DMS79 (cell line): ENCODE results near the gene MAPKAPK2.
"Not testable (repeated sequence)": the region's sequence is repeated elsewhere in the genome, so short reads cannot be mapped to it uniquely, and the experiment has no call there.

ENCODE experiments used
- DNase-seq: peaks from one replicate; lab custom pipeline; 2025; lab: John Stamatoyannopoulos, UW

Gene MAPKAPK2

DNA sequence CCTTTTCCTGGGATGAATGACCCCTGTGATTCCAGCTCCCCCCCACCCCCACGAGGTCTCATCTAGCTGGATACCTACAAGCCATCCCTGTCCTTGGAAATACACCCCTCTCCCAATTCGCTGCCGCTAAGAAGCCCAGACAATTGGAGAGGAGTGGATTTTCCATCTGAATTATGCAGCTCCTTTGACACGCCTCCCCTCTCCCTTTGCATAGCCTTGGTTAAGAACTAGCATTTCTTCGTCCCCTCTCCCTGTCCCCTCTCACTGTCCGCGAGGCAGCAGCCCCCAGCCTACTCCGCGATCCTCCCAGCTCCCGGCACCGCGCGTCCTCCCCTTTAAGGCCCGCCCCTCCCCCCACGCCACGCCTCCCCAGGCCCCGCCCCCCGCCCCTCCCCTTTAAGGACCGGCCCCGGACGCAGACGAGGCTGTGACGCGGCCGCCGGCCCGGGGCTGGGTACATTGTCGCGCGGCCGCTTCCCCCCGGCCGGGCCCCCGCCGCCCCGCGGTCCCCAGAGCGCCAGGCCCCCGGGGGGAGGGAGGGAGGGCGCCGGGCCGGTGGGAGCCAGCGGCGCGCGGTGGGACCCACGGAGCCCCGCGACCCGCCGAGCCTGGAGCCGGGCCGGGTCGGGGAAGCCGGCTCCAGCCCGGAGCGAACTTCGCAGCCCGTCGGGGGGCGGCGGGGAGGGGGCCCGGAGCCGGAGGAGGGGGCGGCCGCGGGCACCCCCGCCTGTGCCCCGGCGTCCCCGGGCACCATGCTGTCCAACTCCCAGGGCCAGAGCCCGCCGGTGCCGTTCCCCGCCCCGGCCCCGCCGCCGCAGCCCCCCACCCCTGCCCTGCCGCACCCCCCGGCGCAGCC, at the start of gene MAPKAPK2:
Gene MAPKAPK2, plus strand, starts transcription at position 428 of the 856 bp plus-strand sequence. Its CDS starts 325 bp downstream, at position 753.
- DNase-seq = peak; percentile 41

GRCh38 chr1:206635080-206635977, 49.4 kb upstream of the MAPKAPK2 start, which contains the start of gene DYRK3:
Gene DYRK3, plus strand, starts transcription at chr1:206635536. Its CDS starts 168 bp downstream, at chr1:206635704.
- DNase-seq = peak; percentile 65

DNA sequence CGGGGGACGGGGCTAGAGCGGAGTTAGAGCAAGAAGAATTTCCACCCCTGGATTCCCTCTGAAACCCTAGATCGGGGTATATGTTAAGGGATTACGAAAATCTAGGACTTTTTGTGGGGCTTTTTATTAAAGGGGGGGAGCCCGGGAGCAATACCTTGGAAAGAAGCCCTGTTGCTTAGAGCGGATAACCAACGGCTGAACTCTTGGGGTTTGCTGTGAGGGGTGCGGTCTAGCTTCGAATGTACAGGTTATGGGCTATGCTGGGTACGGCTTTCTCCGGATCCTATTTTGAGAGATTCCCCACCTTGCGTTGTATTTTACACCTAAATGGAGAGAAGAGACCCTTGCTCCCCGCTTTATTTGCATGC, 48.7 kb upstream of the MAPKAPK2 start:
- DNase-seq = no peak

DNA sequence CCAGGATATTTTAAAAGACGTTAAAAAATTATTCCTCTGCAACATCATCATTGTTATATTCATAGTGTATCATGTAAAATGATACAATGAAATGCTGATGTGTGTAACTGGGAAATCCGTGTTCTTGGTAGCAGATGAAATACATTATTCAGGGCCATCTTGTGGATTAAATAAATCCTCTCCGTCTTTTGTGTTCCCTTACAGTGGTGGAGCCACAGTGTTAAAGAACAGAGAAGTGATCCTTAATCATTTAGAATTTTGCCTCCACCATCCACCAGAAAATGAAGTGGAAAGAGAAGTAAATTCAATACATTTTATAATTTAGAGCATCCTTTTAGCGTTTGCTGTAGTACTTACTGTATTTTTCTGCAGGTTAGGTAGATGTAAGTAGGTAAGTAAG, 48.0 kb upstream of the MAPKAPK2 start:
- DNase-seq = no peak

GRCh38 chr1:206637605-206638004, 47.1 kb upstream of the MAPKAPK2 start:
- DNase-seq = no peak

GRCh38 chr1:206642074-206642473, 42.6 kb upstream of the MAPKAPK2 start:
- DNase-seq = not testable (repeated sequence)

DNA sequence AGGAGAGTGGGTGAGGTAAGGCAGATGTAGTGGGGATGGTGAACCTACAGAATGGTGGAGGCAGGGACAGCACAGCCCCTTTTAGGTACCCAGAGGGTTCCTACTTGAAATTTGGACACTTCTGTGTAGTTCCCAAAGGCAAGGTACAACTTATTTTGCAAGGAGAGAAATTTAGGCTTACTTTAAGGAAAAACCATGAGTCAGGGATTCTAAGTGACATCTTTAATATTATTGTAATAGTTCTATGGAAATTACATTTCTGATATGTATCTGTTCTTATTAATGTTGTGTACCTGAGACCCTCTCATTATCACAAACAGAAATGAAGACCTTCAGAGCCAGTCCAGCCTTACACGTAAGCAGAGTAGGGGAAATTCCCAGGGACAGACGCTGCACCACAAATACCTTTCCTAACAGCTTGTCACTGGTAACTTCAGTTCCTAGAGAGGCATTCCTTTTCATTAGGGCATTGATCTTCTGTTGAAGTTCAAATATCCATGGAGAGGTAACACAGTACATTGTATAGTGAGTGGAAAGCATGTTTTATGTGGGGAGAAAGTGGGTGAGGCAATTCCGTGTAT, 41.5 kb upstream of the MAPKAPK2 start:
- DNase-seq = no peak

GRCh38 chr1:206646504-206646903, 38.2 kb upstream of the MAPKAPK2 start:
- DNase-seq = peak; percentile 58

GRCh38 chr1:206647224-206647623, 37.5 kb upstream of the MAPKAPK2 start:
- DNase-seq = no peak

- no peak for DNase-seq
Observed at GRCh38 chr1:206649261-206649921, 35.3 kb upstream of the MAPKAPK2 start.

- no peak for DNase-seq
Observed at GRCh38 chr1:206651014-206651413, 33.7 kb upstream of the MAPKAPK2 start.

DNA sequence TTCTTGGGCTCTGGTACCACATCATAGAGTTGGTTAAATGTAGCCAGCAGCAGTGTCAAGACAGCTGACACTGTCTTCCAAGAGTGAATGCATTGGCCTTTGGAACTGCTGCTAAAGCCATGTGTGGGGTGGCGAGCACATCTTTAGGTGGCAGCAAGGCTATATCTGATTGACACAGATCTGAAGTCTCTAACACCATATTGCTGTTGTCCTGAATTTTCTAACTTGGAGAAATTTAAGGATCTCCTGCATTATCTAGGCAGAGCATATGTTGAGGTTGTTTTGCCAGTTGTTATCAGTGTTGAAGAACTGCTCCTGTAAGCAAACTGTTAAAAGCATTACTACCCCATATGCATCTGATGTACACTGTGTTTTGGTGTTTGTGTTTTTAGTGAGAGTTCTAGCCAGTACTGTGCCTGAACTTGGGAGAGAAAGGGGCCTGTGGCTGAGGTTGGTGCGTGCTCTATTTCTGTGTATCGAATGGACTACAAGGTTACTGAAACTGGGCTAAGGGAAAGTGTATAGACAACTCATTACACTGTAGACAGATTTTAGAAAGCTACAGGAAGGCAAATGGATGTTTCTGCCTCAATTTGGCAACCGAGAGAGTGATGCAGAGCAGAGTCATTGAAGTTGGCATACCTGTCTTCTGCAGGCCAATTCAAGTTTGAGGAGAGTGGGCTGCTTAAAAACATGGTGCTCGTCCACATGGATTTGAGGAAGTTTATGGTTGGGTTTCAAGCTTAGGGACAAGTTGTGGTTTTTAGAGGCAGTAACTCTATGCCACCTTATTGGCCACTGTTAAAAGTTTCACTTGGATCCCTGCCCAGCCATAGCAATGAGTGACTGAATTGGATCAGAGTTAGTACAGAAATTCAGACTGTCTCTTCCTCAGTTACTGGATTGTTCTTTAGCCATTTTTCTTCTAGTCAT, 32.5 kb upstream of the MAPKAPK2 start:
- DNase-seq = peak; percentile 7

DNA sequence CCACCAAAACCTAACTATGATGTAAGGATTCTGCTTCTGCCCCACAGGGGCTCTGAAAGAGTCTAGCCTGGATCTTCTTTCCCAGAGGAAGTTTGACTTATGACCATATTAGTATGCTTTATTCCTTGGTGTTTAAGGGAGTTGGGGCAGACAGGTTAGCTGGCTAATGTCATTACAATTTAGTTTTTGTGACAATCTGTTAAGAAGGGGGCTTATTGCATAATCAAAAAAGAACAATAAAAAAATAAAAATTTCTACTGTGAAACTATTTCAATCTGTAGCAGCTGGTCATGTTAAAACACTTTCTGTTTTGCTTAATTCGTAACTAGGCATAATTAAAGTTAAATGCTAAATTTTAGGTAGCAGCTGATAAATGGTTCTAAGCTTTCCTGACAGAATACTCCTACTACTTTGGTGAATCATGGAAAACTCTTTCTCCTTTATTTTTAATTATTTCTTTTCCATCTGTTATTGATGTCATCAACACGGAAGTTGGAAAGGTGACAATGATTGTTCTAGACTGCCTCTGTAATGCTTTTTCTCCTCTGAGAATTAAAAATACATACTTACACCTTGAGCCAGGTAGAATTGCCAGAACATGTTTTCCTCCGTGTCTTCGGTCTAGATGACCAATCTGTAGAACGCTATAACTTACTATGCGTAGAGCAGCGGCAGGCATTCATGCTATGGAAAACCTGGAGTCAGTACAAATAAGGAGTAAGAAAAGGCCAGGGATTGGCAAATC, 30.8 kb upstream of the MAPKAPK2 start:
- DNase-seq = no peak

DNA sequence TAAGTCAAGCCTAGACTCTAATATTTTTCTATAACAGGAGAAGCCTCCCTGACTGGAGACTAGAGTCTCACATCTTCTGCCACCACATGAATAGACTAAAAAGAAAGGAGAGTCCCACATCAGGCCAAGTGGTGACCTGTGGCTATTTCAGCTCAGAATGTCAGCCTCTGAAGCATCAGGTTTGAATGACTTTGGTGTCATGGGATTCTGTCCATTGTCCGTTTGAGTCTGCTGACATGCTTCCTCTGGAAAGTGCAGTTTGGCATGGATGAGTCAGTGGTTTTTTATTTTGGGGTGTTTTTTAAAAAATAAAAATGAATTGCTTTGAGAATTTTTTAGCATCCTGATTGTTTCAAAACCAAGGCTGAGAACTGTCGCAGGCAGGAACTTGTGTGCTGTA, 29.9 kb upstream of the MAPKAPK2 start:
- no peak for DNase-seq

GRCh38 chr1:206655471-206655882, 29.2 kb upstream of the MAPKAPK2 start:
- DNase-seq = peak; percentile 53

DNA sequence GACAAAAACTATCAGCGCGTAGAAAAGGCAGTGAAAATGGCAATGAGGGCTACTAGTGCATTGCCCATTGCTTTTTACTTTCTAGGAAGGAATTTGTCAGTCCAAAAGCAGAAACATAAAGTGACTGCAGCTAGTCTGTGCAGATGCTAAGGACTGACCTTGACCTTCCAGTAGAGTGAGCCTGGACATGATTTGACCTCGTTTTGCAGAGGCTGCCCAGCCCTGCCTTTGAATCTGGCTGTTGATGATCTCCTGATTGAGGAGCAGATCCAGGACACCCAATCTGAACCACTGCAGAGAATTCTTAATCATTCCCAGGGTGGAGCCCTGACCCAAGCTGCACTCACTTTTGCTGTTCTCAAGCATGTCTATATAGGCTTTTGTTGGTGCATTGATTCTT, 27.8 kb upstream of the MAPKAPK2 start:
- no peak for DNase-seq

- DNase-seq = no peak
Observed at GRCh38 chr1:206657751-206658150, 27.0 kb upstream of the MAPKAPK2 start.

DNA sequence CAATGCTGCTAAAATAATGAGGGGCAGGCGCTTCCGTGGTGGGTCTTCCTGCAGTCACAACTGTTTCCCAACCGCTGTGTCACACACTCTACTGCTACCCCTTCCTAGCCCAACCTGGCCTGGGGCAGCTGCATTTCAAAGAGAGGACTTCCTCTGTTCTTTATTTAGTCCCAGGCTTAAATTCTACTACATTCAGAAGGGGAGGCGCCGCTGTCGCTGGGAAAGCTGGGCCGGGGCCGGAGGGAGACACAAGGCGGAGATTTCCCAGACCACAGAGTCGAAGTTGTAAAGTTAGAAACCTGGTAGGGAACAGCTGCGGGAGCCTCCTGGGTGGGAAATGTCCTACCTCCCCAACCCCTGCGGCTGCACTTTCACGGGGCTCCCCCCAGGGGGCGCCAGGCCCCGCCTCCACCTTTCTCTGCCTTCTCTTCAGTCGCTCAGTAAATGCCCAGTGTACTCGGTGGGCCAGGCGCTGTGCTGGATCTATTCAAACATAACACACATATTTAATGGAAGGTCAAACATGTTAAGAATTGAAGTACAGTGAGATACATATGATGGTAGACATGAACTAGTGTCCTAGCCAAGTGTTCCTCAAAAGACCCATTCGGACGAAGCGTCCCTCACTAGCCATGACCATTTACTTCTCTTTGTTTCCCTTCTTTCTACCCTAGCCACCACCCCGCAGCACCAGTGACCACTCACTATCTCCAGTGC, 26.3 kb upstream of the MAPKAPK2 start:
- no peak for DNase-seq

DNA sequence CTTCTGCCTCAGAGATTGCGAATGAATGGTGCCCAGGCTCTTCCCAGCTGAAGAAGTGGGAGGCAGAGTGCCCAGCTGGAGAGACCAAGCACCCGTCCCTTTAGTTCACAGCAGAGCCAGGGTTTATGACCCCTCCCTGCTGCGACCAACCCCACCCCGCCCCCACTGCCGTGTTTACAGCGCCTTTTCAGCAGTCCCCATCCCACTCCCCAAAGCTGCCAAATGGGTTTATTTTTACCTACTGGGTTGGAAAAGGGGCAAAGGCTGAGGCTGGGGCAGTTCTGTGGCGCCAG, 25.8 kb upstream of the MAPKAPK2 start:
- no peak for DNase-seq

DNA sequence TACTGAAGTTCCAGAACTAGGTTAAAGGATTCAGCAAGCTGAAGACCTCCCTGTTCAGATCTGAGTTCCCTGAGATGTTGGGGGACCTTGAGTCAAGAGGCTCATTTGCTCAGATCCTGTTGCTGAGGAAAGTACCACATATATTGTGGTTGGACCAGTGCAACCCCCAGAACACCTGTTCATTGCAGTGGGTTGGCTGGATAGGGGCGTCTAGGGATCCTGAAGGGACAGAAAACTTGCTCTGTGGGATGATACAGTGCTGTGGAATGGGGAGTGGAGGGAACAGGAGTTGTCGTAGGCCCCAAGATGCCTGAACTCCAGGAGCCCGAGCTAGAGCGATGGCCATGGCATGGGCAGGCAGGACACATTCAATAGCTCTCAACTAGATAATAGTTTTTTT, 24.6 kb upstream of the MAPKAPK2 start:
- no peak for DNase-seq
